Fibroblast of lung (primary cell): Measurements from ENCODE around the gene CDK18.

Experiments used
- CTCF ChIP-seq, 2 donors: IDR thresholded peaks in 1 of 2; conservative IDR thresholded peaks in 1 of 2; 1 replicate in 1 of 2; 2 replicates in 1 of 2; pipeline ENCODE4 v1.5.1; 2011 to 2012; ENCODE audit warnings: low read length in 2 of 2, control low read depth in 1 of 2, inconsistent platforms in 1 of 2, low read depth in 1 of 2, mild to moderate bottlenecking in 1 of 2
- EZH2 ChIP-seq: IDR thresholded peaks from 2 replicates; pipeline ENCODE4 v1.5.1; 2012; ENCODE audit warnings: low read length, control low read depth, mild to moderate bottlenecking; ENCODE audit errors: missing control alignments

GRCh38 chr1:205537386-205538018 is 33.0 kb downstream of the CDK18 start:
- no peak for TF ChIP-seq CTCF (conservative IDR thresholded peaks at IDR 0.05 in 1 of 2, IDR thresholded peaks at IDR 0.05 in 1 of 2; ENCODE audit: low read depth in 1 of 2, low read length in 2 of 2)
- TF ChIP-seq EZH2: no peak
